ENCODE results near the gene APRT.

APRT gene

GRCh38 chr16:88770461-88771293 lies 41.1 kb downstream of the APRT start:
- DNase-seq = peak; percentile 68

- DNase-seq = no peak
These were observed 41.9 kb downstream of the APRT start for GRCh38 chr16:88769617-88770460.

- DNase-seq = no peak
These were observed 43.5 kb downstream of the APRT start for GRCh38 chr16:88768071-88768783.

GRCh38 chr16:88767546-88768070 lies 44.1 kb downstream of the APRT start:
- no peak for DNase-seq

GRCh38 chr16:88766975-88767374 lies 44.8 kb downstream of the APRT start:
- DNase-seq = no peak

- no peak for DNase-seq
These were observed 46.8 kb downstream of the APRT start for GRCh38 chr16:88764913-88765349.

GRCh38 chr16:88764080-88764479 lies 47.6 kb downstream of the APRT start:
- no peak for DNase-seq

- no peak for DNase-seq
These were observed 48.1 kb downstream of the APRT start for GRCh38 chr16:88763502-88764053.

GRCh38 chr16:88762941-88763340 lies 48.8 kb downstream of the APRT start:
- DNase-seq = no peak

- no peak for DNase-seq
These were observed 49.4 kb downstream of the APRT start for GRCh38 chr16:88762258-88762870.

GRCh38 chr16:88761830-88762229 lies 49.9 kb downstream of the APRT start:
- DNase-seq = no peak

- no peak for DNase-seq
These were observed 50.6 kb downstream of the APRT start for GRCh38 chr16:88761143-88761534.

GRCh38 chr16:88760424-88761142 lies 51.1 kb downstream of the APRT start:
- no peak for DNase-seq

GRCh38 chr16:88759976-88760350 lies 51.8 kb downstream of the APRT start:
- no peak for DNase-seq

All from activated gamma-delta T cell treated with Interleukin-2 at 50 U/mL for 16 hours (primary cell).